Stimulated activated CD4-positive, alpha-beta T cell treated with anti-CD3 and anti-CD28 coated beads, Interleukin-12 subunit alpha, Interleukin-12 subunit beta, amount 100 ng/mL, for 48 hours (primary cell): ENCODE results near the gene PIGV.
"Not testable (repeated sequence)": the region's sequence is repeated elsewhere in the genome, so short reads cannot be mapped to it uniquely, and the experiment has no call there.

Experiments used
- DNase-seq, 3 donors: peaks; one replicate each; pipeline ENCODE4 v3.0.0-alpha.2; 2020; ENCODE audit warnings: low read depth in 2 of 3, low spot score in 1 of 3

PIGV gene

GRCh38 chr1:26832249-26832960 lies 44.7 kb downstream of the PIGV start:
- no peak for DNase-seq

GRCh38 chr1:26833432-26834405 lies 46.0 kb downstream of the PIGV start:
- DNase-seq = peak; percentile 55 to 69 (median 65)

- not testable (repeated sequence) for DNase-seq
Measured at GRCh38 chr1:26837665-26838064, 49.9 kb downstream of the PIGV start.

GRCh38 chr1:26838474-26839338 lies 51.0 kb downstream of the PIGV start:
- DNase-seq = peak in 1 of 3 donors; percentile 53

- no peak for DNase-seq
Measured at GRCh38 chr1:26839339-26839722, 51.6 kb downstream of the PIGV start.

- no peak for DNase-seq
Measured at GRCh38 chr1:26839779-26840178, 52.0 kb downstream of the PIGV start.

GRCh38 chr1:26844424-26845196 lies 56.9 kb downstream of the PIGV start:
- no peak for DNase-seq

- DNase-seq = not testable (repeated sequence)
Measured at GRCh38 chr1:26847826-26848225, 60.1 kb downstream of the PIGV start.
